Endothelial cell of umbilical vein (primary cell): ENCODE results near the gene DPF1. TPM values are rescaled to one million over a fixed set of nuclear protein-coding genes. Genes with fewer than 3 reads are reported as not detected.
A peak's percentile ranks its signal among the peaks of the same experiment; 100 is the strongest.

Experiments
- BruUV-seq: library from RNA; stranded (reverse); fragments of 400-500 nt; replicated peaks from 2 replicates; lab custom pipeline; 2021; lab: Mats Ljungman, UMichigan
- CTCF ChIA-PET: fragments of 300-600, 350-600 bp; sonication (Branson Sonifier 250); formaldehyde crosslinking; loops from one replicate; lab custom pipeline; 2021; ENCODE audit warnings: antibody characterized with exemption, inconsistent platforms; lab: Charles Lee
- POLR2A ChIA-PET: fragments of 300-600, 350-600 bp; sonication (Branson Sonifier 250); formaldehyde crosslinking; loops from one replicate; lab custom pipeline; 2021; ENCODE audit warnings: antibody characterized with exemption, inconsistent platforms; lab: Charles Lee
- DNase-seq: peaks from one replicate; pipeline ENCODE4 v3.0.0-alpha.2; 2011; ENCODE audit warnings: low read depth, low spot score
- FAIRE-seq: peaks from 2 replicates; lab custom pipeline; 2011; peaks lifted over from hg19 to GRCh38; lab: Jason Lieb, UNC
- H2AFZ ChIP-seq: 2 replicates; pipeline ENCODE4 v1.6.0; 2012; ENCODE audit warnings: low read depth, low read length, control low read depth, inconsistent platforms
- H3K27ac ChIP-seq: 2 replicates; pipeline ENCODE4 v1.5.1; 2011; ENCODE audit warnings: low read depth, mild to moderate bottlenecking, control low read depth, low read length, moderate library complexity; ENCODE audit not compliant: insufficient read depth
- H3K27me3 ChIP-seq, 2 experiments: 2 replicates each; pipeline versions ENCODE4 v1.6.0 to v1.6.1; 2011; ENCODE audit warnings: low read length in 2 of 2, mixed read lengths in 1 of 2; ENCODE audit not compliant: control insufficient read depth in 2 of 2, insufficient read depth in 2 of 2
- H3K36me3 ChIP-seq, 2 experiments: 2 replicates in 1 of 2; 3 replicates in 1 of 2; pipeline ENCODE4 v1.5.1; 2011; ENCODE audit warnings: low read length in 2 of 2, mild to moderate bottlenecking in 1 of 2, moderate library complexity in 1 of 2; ENCODE audit not compliant: control insufficient read depth in 2 of 2, insufficient read depth in 2 of 2; ENCODE audit errors: extremely low read depth in 1 of 2
- H3K4me1 ChIP-seq: 3 replicates; pipeline ENCODE4 v1.5.1; 2011; ENCODE audit warnings: mild to moderate bottlenecking, low read length; ENCODE audit not compliant: control insufficient read depth, insufficient read depth; ENCODE audit errors: extremely low read depth
- H3K4me2 ChIP-seq: 2 replicates; pipeline ENCODE4 v1.6.1; 2011; ENCODE audit warnings: low read length, control low read depth, mixed read lengths; ENCODE audit not compliant: insufficient read depth
- H3K4me3 ChIP-seq, 3 experiments: fragments of 200-600 bp in 1 of 3; sonication (generic), shearing (Covaris generic) in 1 of 3; replicated peaks in 1 of 3; 2 replicates each; pipeline ENCODE4 v1.5.1; 2011 to 2016; ENCODE audit warnings: control low read depth in 3 of 3, low read length in 3 of 3, mild to moderate bottlenecking in 2 of 3, inconsistent platforms in 1 of 3, low read depth in 1 of 3, moderate library complexity in 1 of 3; ENCODE audit not compliant: insufficient read depth in 1 of 3
- H3K79me2 ChIP-seq: 2 replicates; pipeline ENCODE4 v1.6.0; 2012; ENCODE audit warnings: low read length, inconsistent platforms; ENCODE audit not compliant: control insufficient read depth, insufficient read depth
- H3K9ac ChIP-seq: replicated peaks from 2 replicates; pipeline ENCODE3; 2011; ENCODE audit warnings: low read length, control low read depth; ENCODE audit not compliant: insufficient read depth; ENCODE audit errors: extremely low read depth
- H3K9me1 ChIP-seq: replicated peaks from 3 replicates; pipeline ENCODE4 v1.6.0; 2011; ENCODE audit warnings: mild to moderate bottlenecking, low read length; ENCODE audit not compliant: control insufficient read depth, insufficient read depth; ENCODE audit errors: extremely low read depth
- H3K9me3 ChIP-seq: replicated peaks from 2 replicates; pipeline ENCODE4 v1.5.1; 2012; ENCODE audit warnings: low read length, inconsistent platforms; ENCODE audit not compliant: control insufficient read depth, insufficient read depth
- H4K20me1 ChIP-seq: replicated peaks from 2 replicates; pipeline ENCODE3; 2011; ENCODE audit warnings: mild to moderate bottlenecking, low read length; ENCODE audit not compliant: control insufficient read depth, insufficient read depth; ENCODE audit errors: extremely low read depth
- EZH2 ChIP-seq: IDR thresholded peaks from 2 replicates; pipeline ENCODE4 v1.6.1; 2012; ENCODE audit warnings: borderline replicate concordance, low read depth, mild to moderate bottlenecking, moderate library complexity, low read length, inconsistent platforms; ENCODE audit not compliant: severe bottlenecking
- FOS ChIP-seq: IDR thresholded peaks from 2 replicates; pipeline ENCODE4 v1.6.1; 2011; ENCODE audit warnings: mild to moderate bottlenecking, low read length, moderate library complexity, borderline replicate concordance; ENCODE audit not compliant: insufficient read depth
- JUN ChIP-seq: IDR thresholded peaks from 2 replicates; pipeline ENCODE4 v1.6.1; 2011; ENCODE audit warnings: borderline replicate concordance, low read depth; ENCODE audit not compliant: insufficient read length, insufficient read depth
- dilution Hi-C: fragments of 300-500 bp; cut with MboI; formaldehyde crosslinking; loops from one replicate; pipeline ENCODE4 v1.15.0; 2019; ENCODE audit warnings: low sequenced_read_pairs; ENCODE audit not compliant: extremely low pct_ligation_motif_present
- intact Hi-C: fragments of 100-400 bp; cut with micrococcal nuclease; formaldehyde crosslinking; loops from one replicate; pipeline ENCODE4 v1.10.0; 2022
- polyA plus RNA-seq, 4 experiments: library from polyadenylated mRNA; depleted of rRNA in 3 of 4; stranded (reverse) in 3 of 4; unstranded in 1 of 4; fragments of >200 nt; gene quantifications; 2 replicates each; pipeline versions ENCODE4 v1.2.1 to v1.2.3, GENCODE V29; 2011 to 2012; ENCODE audit warnings: missing spikeins in 1 of 4
- total RNA-seq: library from RNA; stranded (reverse); gene quantifications from 2 replicates; pipeline ENCODE4 v1.2.3, GENCODE V29; 2021
- TF ChIP-seq, protein P1 (sequence below), 2 donors: IDR thresholded peaks; 1 replicate in 1 of 2; 2 replicates in 1 of 2; pipeline ENCODE4 v1.5.1; 2011; ENCODE audit warnings: low read length in 2 of 2, mild to moderate bottlenecking in 2 of 2, moderate library complexity in 2 of 2, control low read depth in 1 of 2, inconsistent platforms in 1 of 2, low read depth in 1 of 2; ENCODE audit not compliant: insufficient read depth in 1 of 2; ENCODE audit errors: extremely low read depth in 1 of 2

The DPF1 gene
- total and polyA plus RNA-seq, 2 donors (not counting 3 experiments of a cell fraction or from before 2014, with no cell fraction given) = 2.0 to 3.9 TPM

DNA sequence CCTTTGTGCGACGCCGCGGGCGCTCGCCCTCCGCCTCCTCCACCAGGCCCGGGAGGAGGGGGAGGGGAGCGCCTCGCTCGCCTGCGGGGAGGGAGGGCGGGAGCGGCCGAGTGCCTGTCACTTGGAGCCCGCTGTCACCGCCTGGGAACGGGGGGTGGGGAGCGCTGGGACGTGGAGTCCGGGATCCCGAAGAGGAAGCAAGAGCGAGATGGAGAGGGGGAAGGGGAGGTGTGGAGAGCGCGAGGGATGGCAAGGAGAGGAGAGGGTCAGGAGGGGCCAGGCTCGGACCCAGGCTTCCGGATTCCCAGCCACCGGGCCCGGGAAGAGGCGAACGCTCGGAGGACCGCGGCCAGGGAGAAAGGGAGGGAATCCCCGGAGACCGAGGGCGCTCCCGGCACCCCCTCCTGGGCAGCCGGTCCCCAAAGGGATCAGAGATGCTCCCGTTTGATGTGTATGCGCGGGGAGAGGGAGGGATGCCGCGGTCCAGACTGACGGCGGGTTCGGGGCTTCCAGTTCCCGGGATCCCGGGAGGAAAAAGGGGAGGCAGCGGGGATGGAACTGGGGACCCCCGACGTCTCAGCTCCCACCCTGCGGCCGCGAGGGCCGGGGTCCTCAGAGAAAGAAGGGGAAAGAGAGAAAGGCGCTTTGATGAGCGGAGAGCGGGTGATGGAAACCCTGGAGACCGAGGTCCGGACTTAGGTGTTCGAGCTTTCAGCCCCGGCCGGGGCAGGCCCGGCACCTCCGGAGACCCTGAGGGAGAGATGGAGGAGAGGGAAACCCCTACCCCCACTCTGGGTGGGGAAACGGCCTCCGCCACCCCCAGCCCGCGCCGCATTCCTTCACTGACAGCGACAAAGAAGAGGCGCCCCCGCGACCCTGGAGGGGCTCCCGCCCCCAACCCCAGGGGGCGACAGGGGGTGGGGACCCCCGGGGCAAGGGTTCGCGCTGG, 4.7 kb upstream of the DPF1 start:
- FAIRE-seq (no peak), DNase-seq (no peak)
- no peaks in the 10 kb centered on the region for H3K9me1 ChIP-seq
- TF ChIP-seq, protein P1, sequence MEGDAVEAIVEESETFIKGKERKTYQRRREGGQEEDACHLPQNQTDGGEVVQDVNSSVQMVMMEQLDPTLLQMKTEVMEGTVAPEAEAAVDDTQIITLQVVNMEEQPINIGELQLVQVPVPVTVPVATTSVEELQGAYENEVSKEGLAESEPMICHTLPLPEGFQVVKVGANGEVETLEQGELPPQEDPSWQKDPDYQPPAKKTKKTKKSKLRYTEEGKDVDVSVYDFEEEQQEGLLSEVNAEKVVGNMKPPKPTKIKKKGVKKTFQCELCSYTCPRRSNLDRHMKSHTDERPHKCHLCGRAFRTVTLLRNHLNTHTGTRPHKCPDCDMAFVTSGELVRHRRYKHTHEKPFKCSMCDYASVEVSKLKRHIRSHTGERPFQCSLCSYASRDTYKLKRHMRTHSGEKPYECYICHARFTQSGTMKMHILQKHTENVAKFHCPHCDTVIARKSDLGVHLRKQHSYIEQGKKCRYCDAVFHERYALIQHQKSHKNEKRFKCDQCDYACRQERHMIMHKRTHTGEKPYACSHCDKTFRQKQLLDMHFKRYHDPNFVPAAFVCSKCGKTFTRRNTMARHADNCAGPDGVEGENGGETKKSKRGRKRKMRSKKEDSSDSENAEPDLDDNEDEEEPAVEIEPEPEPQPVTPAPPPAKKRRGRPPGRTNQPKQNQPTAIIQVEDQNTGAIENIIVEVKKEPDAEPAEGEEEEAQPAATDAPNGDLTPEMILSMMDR (IDR thresholded peaks at IDR 0.05; ENCODE audit: extremely low read depth in 1 of 2, insufficient read depth in 1 of 2, low read depth in 1 of 2, low read length in 2 of 2) = no peak
- peak; percentile 60 for TF ChIP-seq EZH2
- TF ChIP-seq FOS = no peak
- no peak for TF ChIP-seq JUN
- ChIA-PET POLR2A (no interaction called here), CTCF (no interaction called here)
- BruUV-seq = no TSS peak
- H2AFZ ChIP-seq = peak overlapping the region; percentile 11
- peak overlapping the region; percentile 75 for H3K4me2 ChIP-seq
- peak overlapping the region in 2 of 3 experiments; percentile 14 to 51 for H3K4me3 ChIP-seq
- dilution Hi-C loops = no loop called here
- H3K36me3 ChIP-seq = no peaks in the 10 kb centered on the region
- no peaks in the 10 kb centered on the region for H3K79me2 ChIP-seq
- no peak overlapping the region for H3K27ac ChIP-seq
- intact Hi-C loops = loop anchor here (1.0 to 10.0 kb wide), 2 partner anchors 107 to 224 kb away; partner anchors contain the start of gene CATSPERG
- no peaks in the 10 kb centered on the region for H4K20me1 ChIP-seq
- peaks cover 8% of the 10 kb centered on the region for H3K4me1 ChIP-seq
- no peaks in the 10 kb centered on the region for H3K9me3 ChIP-seq
- no peak overlapping the region for H3K9ac ChIP-seq
- peaks cover 9 to 14% of the 10 kb centered on the region in 2 experiments for H3K27me3 ChIP-seq
